ENCODE data around the gene PLVAP.

DNA sequence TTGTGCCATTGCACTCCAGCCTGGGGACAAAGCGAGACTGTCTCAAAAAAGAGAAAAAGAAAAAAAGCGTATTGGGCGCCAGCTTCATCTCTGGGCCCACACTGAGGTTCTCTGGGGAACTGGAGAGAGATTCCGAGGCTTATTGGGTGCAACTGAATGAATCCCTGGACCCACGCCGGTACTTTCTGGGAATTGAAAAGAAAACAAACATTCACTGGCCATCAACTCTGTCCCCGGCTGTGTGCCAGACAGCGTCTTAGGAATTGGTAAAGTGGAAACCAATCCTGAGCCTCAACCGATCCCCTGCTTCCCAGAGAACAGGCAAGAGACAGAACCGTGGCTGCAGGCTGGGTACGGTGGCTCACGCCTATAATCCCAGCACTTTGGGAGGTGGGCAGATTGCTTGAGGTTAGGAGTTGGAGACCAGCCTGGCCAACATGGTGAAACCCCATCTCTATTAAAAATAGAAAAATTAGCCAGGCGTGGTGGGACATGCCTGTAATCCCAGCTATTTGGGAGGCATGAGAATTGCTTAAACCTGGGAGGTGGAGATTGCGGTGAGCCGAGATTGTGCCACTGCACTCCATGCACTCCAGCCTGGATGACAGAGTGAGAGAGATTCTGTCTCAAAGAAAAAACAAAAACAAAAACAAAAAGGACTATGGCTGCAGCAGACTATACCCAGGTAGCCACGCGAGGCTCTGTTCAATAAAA is 51.1 kb downstream of the PLVAP start:
- TF ChIP-seq EP300 (IDR thresholded peaks at IDR 0.05) (no peak), POLR2A (IDR thresholded peaks at IDR 0.05) (no peak)
- TF ChIP-seq, protein P1, sequence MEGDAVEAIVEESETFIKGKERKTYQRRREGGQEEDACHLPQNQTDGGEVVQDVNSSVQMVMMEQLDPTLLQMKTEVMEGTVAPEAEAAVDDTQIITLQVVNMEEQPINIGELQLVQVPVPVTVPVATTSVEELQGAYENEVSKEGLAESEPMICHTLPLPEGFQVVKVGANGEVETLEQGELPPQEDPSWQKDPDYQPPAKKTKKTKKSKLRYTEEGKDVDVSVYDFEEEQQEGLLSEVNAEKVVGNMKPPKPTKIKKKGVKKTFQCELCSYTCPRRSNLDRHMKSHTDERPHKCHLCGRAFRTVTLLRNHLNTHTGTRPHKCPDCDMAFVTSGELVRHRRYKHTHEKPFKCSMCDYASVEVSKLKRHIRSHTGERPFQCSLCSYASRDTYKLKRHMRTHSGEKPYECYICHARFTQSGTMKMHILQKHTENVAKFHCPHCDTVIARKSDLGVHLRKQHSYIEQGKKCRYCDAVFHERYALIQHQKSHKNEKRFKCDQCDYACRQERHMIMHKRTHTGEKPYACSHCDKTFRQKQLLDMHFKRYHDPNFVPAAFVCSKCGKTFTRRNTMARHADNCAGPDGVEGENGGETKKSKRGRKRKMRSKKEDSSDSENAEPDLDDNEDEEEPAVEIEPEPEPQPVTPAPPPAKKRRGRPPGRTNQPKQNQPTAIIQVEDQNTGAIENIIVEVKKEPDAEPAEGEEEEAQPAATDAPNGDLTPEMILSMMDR (IDR thresholded peaks at IDR 0.05): no peak

Data from gastroesophageal sphincter (tissue), 3 donors.